ENCODE data around the gene TDRD10. TPM values are rescaled to one million over a fixed set of nuclear protein-coding genes. Genes with fewer than 3 reads are reported as not detected.
A peak's percentile ranks its signal among the peaks of the same experiment; 100 is the strongest.
"Not testable (repeated sequence)": the region's sequence is repeated elsewhere in the genome, so short reads cannot be mapped to it uniquely, and the experiment has no call there.

The TDRD10 gene
- total and polyA plus RNA-seq, 4 experiments from 2014 or later, result not detected

DNA sequence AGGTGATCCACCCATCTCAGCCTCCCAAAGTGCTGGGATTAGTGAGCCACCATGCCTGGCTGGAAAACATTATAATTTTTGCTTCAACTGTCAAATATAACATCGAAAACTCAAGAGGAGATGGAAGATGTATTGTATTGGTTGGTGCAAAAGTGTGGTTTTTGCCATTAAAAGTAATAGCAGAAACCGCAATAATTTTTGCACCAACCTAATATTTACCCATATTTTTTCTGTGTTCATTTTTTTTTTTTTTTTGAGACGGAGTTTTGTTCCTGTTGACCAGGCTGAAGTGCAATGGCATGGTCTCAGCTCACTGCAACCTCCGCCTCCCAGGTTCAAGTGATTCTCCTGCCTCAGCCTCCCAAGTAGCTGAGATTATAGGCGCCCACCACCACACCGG, 27.3 kb downstream of the TDRD10 start:
- intact Hi-C loops (cut with micrococcal nuclease), result no loop called here
- Mint-ChIP-seq H3K9me3 (no peaks in the 10 kb centered on the region), H3K27me3 (peaks cover 0 to 4% of the 10 kb centered on the region in 2 donors), H3K4me3 (no peak overlapping the region), H3K27ac (no peak overlapping the region), H3K36me3 (no peaks in the 10 kb centered on the region), H3K4me1 (no peaks in the 10 kb centered on the region)
- Histone ChIP-seq H3K36me3 (ENCODE audit: insufficient read depth, low read length) (no peaks in the 10 kb centered on the region), H3K9me3 (ENCODE audit: control insufficient read depth in 1 of 2, low read length in 2 of 2) (no peaks in the 10 kb centered on the region), H3K27me3 (ENCODE audit: insufficient read depth, low read length) (no peaks in the 10 kb centered on the region), H3K4me3 (ENCODE audit: low read length in 2 of 2) (no peak overlapping the region), H3K4me1 (ENCODE audit: insufficient read depth, low read length) (no peaks in the 10 kb centered on the region), H3K27ac (ENCODE audit: low read depth, low read length) (no peak overlapping the region)
- ChIA-PET POLR2A (ENCODE audit: partially characterized antibody) (no interaction called here), CTCF (ENCODE audit: partially characterized antibody) (no interaction called here)
- DNase-seq, result no peak

DNA sequence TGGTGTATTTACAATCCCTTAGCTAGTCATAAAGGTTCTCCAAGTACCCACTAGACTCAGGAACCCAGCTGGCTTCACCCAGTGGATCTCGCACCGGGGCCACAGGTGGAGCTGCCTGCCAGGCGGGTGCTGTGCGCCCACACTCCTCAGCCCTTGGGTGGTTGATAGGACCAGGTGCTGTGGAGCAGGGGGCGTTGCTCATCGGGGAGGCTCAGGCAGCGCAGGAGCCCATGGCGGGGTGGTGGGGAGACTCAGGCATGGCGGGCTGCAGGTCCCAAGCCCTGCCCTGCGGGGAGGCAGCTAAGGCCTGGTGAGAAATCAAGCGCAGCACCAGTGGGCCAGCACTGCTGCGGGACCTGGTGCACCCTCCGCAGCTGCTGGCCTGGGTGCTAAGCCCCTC, 29.9 kb downstream of the TDRD10 start:
- not testable (repeated sequence) for H3K4me1 Mint-ChIP-seq

DNA sequence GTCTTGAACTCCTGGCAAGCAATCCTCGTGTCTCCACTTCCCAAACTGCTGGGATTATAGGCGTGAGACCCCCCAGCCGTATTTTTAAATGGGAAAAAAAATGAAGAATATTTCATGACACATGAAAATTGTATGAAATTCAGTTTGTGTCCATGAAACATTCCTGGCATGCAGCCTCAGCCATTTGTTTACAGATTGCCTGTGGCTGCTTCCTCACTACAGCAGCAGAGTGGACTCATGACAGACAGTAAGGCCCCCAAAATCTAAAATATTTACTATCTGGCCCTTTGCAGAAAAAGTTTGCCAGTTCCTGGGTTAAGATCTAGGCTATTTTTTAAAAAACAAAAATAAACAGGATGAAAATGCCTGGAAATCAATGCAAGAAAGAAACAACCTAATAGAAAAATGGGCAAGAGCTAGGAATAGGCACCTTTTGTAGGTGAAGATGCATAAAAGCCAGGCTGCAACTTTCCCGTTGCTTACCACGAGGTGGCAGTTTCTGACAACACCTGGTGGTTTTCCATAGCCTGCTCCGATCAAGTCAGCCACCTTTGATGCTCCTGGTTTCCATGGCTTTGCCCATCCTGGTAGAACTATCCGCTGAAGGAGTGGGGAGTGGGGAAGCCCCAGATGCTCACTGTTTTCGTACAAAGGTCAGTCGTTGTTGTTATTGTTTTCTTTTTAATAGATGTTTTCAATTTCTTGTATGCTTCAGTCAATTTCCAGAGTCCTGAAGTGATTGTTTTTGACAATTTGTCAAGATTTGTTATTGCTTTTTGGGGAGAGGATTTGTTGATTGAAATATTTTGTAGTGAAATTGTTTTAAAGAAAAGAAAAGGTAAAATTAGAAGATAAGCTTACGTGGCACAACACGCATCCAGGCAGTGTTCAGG, 32.2 kb downstream of the TDRD10 start:
- Mint-ChIP-seq H3K27me3 (peaks cover 3 to 7% of the 10 kb centered on the region in 2 donors), H3K36me3 (no peaks in the 10 kb centered on the region), H3K9me3 (peaks cover 0 to 3% (median 0%) of the 10 kb centered on the region in 8 donors), H3K4me3 (no peak overlapping the region), H3K27ac (no peak overlapping the region), H3K4me1 (no peaks in the 10 kb centered on the region)
- Histone ChIP-seq H3K27me3 (ENCODE audit: insufficient read depth, low read length) (peaks cover 5% of the 10 kb centered on the region), H3K36me3 (ENCODE audit: insufficient read depth, low read length) (no peaks in the 10 kb centered on the region), H3K4me3 (ENCODE audit: low read length in 2 of 2) (no peak overlapping the region), H3K27ac (ENCODE audit: low read depth, low read length) (no peak overlapping the region), H3K9me3 (ENCODE audit: control insufficient read depth in 1 of 2, low read length in 2 of 2) (no peaks in the 10 kb centered on the region), H3K4me1 (ENCODE audit: insufficient read depth, low read length) (no peaks in the 10 kb centered on the region)
- CTCF ChIA-PET (ENCODE audit: partially characterized antibody), result interaction anchor here (1.7 kb wide), 1 partner anchor 13 kb away, joined by 6 read pairs; no protein-coding TSS in a partner anchor
- DNase-seq, result peak in 1 of 5 donors; percentile 10
- intact Hi-C loops (cut with micrococcal nuclease), result no loop called here
- POLR2A ChIA-PET (ENCODE audit: partially characterized antibody), result no interaction called here

More for the DNA sequence above, 29.9 kb downstream of the TDRD10 start:
- H3K27me3 Mint-ChIP-seq; H3K36me3 Mint-ChIP-seq; H3K9me3 Mint-ChIP-seq; H3K27ac ChIP-seq (ENCODE audit: low read depth, low read length); H3K36me3 ChIP-seq (ENCODE audit: insufficient read depth, low read length); POLR2A ChIA-PET (ENCODE audit: partially characterized antibody); intact Hi-C loops (cut with micrococcal nuclease); DNase-seq; H3K4me3 Mint-ChIP-seq; H3K9me3 ChIP-seq (ENCODE audit: control insufficient read depth in 1 of 2, low read length in 2 of 2); H3K4me1 ChIP-seq (ENCODE audit: insufficient read depth, low read length); H3K27ac Mint-ChIP-seq; H3K27me3 ChIP-seq (ENCODE audit: insufficient read depth, low read length); H3K4me3 ChIP-seq (ENCODE audit: low read length in 2 of 2): not testable (repeated sequence)
- CTCF ChIA-PET (ENCODE audit: partially characterized antibody), result interaction anchor here (0.6 kb wide), 1 partner anchor 137 kb away, joined by 3 read pairs; no protein-coding TSS in a partner anchor

DNA sequence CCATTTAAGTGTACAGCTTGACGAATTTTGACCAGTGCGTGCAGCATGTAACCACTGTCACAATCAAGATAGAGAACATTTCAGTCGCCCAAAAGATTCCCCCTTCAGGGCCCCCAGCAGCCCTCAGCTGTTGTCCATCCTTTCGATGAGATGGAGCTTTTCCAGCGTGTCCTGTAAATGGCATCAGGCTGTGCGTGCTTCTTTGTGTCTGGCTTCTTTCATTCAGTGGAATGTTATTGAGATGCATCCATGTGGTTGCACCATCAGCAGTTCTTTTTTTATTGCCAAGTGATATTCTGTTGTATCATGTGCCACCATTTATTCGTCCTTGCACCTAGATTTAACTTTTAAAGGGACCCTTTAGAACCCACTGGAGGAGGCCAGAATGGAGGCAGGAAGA, 34.6 kb downstream of the TDRD10 start:
- ChIA-PET POLR2A (ENCODE audit: partially characterized antibody) (no interaction called here), CTCF (ENCODE audit: partially characterized antibody) (no interaction called here)
- H3K4me3 Mint-ChIP-seq, result no peak overlapping the region
- Histone ChIP-seq H3K4me3 (ENCODE audit: low read length in 2 of 2) (no peak overlapping the region), H3K27ac (ENCODE audit: low read depth, low read length) (no peak overlapping the region), H3K9me3 (ENCODE audit: control insufficient read depth in 1 of 2, low read length in 2 of 2) (no peaks in the 10 kb centered on the region), H3K4me1 (ENCODE audit: insufficient read depth, low read length) (no peaks in the 10 kb centered on the region), H3K36me3 (ENCODE audit: insufficient read depth, low read length) (no peaks in the 10 kb centered on the region), H3K27me3 (ENCODE audit: insufficient read depth, low read length) (peaks cover 5% of the 10 kb centered on the region)
- H3K4me1 Mint-ChIP-seq, result no peaks in the 10 kb centered on the region
- H3K27me3 Mint-ChIP-seq, result peaks cover 5 to 7% of the 10 kb centered on the region in 2 donors
- peak in 1 of 5 donors; percentile 22 for DNase-seq
- peaks cover 0 to 3% (median 0%) of the 10 kb centered on the region in 8 donors for H3K9me3 Mint-ChIP-seq
- H3K27ac Mint-ChIP-seq, result no peak overlapping the region
- intact Hi-C loops (cut with micrococcal nuclease), result no loop called here
- H3K36me3 Mint-ChIP-seq, result no peaks in the 10 kb centered on the region

DNA sequence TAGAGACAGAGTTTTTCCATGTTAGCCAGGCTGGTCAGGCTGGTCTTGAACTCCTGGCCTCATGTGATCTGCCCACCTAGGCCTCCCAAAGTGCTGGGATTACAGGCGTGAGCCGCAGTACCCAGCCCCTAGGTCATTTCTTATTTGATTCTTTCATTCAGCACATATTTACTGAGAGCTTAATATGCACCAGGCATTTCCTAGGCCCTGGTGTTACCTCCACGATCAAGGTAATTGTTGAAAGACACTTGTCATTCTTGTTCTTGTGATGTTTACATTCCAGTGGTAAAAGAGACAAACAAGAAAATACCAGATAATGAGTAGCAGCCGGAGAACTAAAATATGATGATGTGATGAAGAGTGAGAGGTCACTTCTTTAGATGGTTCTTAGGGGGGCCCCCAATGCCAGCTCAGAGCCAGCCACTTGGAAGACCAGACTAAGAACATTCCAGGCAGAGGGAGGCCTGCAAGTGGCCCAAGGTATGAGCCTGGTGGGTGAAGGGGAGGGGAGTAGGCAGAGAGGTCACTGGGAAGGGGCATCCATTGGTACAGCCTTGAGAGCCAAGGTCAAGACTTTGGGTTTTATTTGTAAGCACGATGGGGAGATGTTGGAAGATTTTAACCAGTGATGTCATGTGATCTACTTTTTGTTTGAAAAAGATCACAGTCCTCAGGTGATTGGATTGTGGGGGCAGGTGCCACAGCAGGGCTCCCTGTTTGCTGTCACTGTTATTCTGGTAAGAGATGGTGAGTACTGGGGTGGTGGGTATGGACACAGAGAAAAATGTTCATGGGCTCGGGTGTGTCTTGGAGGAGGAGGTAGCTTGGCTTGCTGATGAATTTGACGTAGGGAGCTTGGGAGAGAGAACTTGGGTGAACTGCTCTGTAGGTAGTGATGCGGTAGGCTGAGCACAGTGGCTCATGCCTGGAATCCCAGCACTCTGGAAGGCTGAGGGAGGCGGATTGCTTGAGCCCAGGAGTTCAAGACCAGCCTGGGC, 37.8 kb downstream of the TDRD10 start:
- H3K4me3 Mint-ChIP-seq, result no peak overlapping the region
- ChIA-PET POLR2A (ENCODE audit: partially characterized antibody) (no interaction called here), CTCF (ENCODE audit: partially characterized antibody) (no interaction called here)
- intact Hi-C loops (cut with micrococcal nuclease), result no loop called here
- Histone ChIP-seq H3K4me3 (ENCODE audit: low read length in 2 of 2) (no peak overlapping the region), H3K9me3 (ENCODE audit: control insufficient read depth in 1 of 2, low read length in 2 of 2) (no peaks in the 10 kb centered on the region), H3K4me1 (ENCODE audit: insufficient read depth, low read length) (no peaks in the 10 kb centered on the region), H3K27me3 (ENCODE audit: insufficient read depth, low read length) (peaks cover 5% of the 10 kb centered on the region), H3K36me3 (ENCODE audit: insufficient read depth, low read length) (no peaks in the 10 kb centered on the region), H3K27ac (ENCODE audit: low read depth, low read length) (no peak overlapping the region)
- H3K36me3 Mint-ChIP-seq, result no peaks in the 10 kb centered on the region
- no peak for DNase-seq
- peaks cover 3 to 7% of the 10 kb centered on the region in 2 donors for H3K27me3 Mint-ChIP-seq
- H3K27ac Mint-ChIP-seq, result peak overlapping the region in 1 of 7 donors; percentile 8
- H3K9me3 Mint-ChIP-seq, result peaks cover 0 to 3% (median 0%) of the 10 kb centered on the region in 8 donors
- H3K4me1 Mint-ChIP-seq, result no peaks in the 10 kb centered on the region

DNA sequence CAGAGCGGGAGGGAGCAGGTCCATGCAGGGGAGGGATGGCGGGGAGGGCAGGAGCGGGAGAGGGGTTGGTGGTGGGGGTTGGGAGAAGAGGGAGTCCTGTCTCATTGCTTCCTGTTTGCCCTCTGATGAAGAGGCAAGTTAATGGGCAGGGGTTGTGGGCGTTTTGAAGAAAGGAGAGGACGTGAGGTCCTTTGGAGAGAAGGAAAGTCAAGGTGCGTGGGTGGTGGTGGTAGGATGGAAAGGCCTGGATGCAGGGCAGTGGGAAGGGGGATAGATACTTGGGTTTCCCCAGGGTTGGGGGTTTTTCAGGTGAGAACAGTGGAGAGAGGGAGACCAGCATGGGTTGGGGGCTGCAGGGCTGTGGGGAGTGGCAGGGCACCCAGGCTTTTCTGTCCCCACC, 39.2 kb downstream of the TDRD10 start:
- intact Hi-C loops (cut with micrococcal nuclease), result no loop called here

More for the DNA sequence above, 39.2 kb downstream of the TDRD10 start:
- Mint-ChIP-seq H3K9me3 (no peaks in the 10 kb centered on the region), H3K4me1 (no peaks in the 10 kb centered on the region), H3K27me3 (peaks cover 1 to 4% of the 10 kb centered on the region in 2 donors), H3K36me3 (no peaks in the 10 kb centered on the region), H3K4me3 (no peak overlapping the region), H3K27ac (no peak overlapping the region)
- Histone ChIP-seq H3K9me3 (ENCODE audit: control insufficient read depth in 1 of 2, low read length in 2 of 2) (no peaks in the 10 kb centered on the region), H3K36me3 (ENCODE audit: insufficient read depth, low read length) (no peaks in the 10 kb centered on the region), H3K27me3 (ENCODE audit: insufficient read depth, low read length) (peaks cover 5% of the 10 kb centered on the region), H3K4me1 (ENCODE audit: insufficient read depth, low read length) (no peaks in the 10 kb centered on the region), H3K4me3 (ENCODE audit: low read length in 2 of 2) (no peak overlapping the region), H3K27ac (ENCODE audit: low read depth, low read length) (no peak overlapping the region)
- DNase-seq, result no peak
- POLR2A ChIA-PET (ENCODE audit: partially characterized antibody), result no interaction called here
- CTCF ChIA-PET (ENCODE audit: partially characterized antibody), result no interaction called here
